Activated CD8-positive, alpha-beta memory T cell treated with anti-CD3 and anti-CD28 coated beads for 36 hours (primary cell): ENCODE results near the gene CNN2. TPM values are rescaled to one million over a fixed set of nuclear protein-coding genes. Genes with fewer than 3 reads are reported as not detected.

Source experiments
- CTCF ChIA-PET: fragments of 350-600 bp; sonication (Branson Sonifier 250); formaldehyde crosslinking; loops from one replicate; lab custom pipeline; 2021; ENCODE audit warnings: antibody characterized with exemption; lab: Charles Lee
- POLR2A ChIA-PET: fragments of 350-600 bp; sonication (Branson Sonifier 250); formaldehyde crosslinking; loops from one replicate; lab custom pipeline; 2021; ENCODE audit warnings: antibody characterized with exemption; lab: Charles Lee
- total RNA-seq, 2 experiments: library from RNA; stranded (reverse); gene quantifications; one replicate each; pipeline ENCODE4 v1.2.3, GENCODE V29; 2021

CNN2 gene
- 10 to 100 TPM; 64.2 to 71.2 TPM for total RNA-seq

DNA sequence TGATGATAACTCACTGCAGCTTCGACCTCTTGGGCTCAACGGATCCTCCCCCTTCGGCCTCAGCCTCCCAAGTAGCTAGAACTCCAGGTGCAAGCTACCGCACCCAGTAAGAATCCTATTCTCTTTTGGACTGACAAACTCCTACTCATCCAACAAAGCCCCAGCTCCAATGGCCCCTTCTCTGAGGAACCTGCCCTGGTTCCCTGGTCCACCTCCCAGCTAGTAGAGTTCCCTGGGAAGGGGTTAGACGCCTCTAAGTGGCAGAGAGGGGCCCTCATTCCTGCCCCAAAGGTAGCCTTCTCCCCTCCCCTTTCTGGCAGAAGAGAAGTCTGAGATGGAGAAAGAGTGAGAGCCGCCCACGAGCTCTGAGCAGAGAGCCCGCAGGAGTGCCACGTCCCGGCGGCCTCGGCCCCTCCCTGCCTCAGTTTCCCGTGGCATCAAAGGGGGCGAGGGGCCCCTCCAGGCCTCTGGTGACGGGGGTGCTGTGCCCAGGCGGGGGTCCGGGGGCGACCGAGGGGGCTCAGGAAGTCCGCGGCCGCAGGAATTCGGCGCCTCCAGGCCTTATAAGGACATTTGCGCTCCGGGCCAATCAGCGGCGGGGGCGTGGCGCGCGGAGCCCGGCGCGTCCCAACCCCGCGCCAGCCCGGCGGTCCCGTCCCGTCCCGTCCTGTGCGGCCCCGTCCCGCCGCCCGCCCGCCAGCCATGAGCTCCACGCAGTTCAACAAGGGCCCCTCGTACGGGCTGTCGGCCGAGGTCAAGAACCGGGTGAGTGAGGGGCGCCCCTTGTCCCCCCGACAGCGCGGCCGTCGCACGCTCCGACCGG is at the start of gene CNN2:
CNN2 (plus strand) TSS at position 649 of the 823 bp plus-strand sequence; CDS start at position 703, 54 bp downstream.
- ChIA-PET POLR2A (interaction anchor here (1.1 to 3.0 kb wide), 2 partner anchors 41 to 55 kb away, joined by 3 to 14 read pairs; partner anchors contain the start of gene ARHGAP45), CTCF (interaction anchor here (0.5 to 1.7 kb wide), 10 partner anchors 13 to 219 kb away, joined by 3 to 6 read pairs (median 4); partner anchors contain the start of gene GRIN3B)

DNA sequence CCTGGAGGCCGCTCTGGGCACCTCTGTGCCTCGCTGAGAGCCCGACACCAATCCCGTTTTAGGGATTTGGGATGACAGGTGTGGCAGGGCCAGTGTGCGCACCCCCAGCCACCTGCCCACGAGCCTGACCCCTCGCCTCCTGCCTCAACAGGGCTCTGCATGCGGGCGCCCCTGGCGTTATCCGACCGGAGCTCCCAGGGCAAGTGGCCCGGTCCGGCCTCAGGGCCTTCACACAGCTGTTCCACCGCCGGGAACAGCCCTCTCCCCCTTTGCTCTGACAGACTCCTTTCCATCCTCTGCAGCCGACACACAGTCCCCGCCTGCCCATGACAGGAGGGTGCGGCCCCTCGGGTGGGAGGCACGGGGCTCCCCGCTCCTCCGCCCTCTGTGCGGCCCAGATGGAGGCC is 49.3 kb upstream of the CNN2 start:
- ChIA-PET POLR2A (no interaction called here), CTCF (no interaction called here)

DNA sequence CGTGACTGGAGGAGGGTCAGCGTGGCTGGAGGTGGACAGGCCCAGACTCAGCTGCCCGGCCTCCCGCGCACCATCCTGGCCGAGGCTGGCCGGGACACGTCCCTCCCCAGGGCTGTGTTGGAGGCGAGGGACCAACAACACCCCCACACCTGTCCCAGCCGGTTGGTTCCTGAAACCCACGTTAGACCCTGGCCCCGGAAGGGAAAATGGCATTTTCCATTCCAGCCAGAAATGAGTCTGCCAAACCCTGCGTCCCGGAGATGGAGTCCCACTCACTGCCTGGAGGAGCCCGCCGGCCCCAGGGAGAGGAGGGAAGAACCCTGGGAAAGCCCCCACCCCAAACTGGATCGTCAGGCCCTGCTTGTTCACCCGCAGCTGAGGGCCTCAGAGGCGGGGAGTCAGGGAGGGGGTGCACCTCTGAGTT is 47.1 kb upstream of the CNN2 start:
- ChIA-PET POLR2A (no interaction called here), CTCF (interaction anchor here (1.0 to 7.3 kb wide), 2 partner anchors 58 to 115 kb away, joined by 3 to 101 read pairs; no protein-coding TSS in a partner anchor)

DNA sequence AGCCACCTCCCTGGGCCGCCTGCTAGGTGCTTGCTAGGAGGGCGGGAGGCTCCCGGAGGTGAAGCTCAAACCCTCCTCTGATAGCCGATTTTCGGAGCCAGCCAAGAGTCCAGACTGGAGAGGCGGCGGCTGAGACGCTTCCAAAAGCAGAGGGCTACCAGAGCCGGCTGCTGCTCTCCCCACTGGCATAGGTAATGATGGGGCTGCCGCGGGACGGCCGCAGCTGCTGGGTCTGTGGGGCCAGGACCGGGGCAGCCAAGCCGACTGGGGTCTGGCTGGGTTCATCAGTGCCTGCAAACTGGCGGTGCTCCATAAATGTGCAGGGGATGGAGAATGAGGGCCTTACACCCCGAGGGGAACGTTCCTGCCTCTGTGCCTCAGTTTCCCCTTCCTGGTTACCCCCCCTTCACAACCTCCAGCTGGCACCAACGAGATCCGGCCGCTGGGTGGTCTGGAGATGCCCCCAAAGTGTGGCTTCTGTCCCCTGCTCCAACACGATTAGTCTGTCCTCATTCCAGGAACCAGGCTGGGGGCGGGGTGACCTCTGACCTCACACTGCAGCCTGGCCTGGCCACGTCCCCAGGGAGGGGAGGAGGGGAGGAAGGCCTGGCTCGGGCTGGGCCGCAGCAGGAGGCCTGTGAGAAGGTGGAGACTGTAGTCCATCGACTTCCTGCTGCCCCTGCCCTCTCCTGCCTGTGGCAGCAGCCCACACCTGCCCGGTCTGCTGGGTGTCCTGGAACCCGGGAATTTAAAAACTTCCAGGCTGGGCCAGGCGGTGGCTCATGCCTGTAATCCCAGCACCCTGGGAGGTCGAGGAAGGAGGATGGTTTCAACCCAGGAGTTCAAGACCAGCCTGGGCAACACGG is 46.0 kb upstream of the CNN2 start:
- POLR2A ChIA-PET = no interaction called here
- CTCF ChIA-PET = interaction anchor here (0.7 to 7.3 kb wide), 2 partner anchors 59 to 210 kb away, joined by 3 to 101 read pairs; no protein-coding TSS in a partner anchor

DNA sequence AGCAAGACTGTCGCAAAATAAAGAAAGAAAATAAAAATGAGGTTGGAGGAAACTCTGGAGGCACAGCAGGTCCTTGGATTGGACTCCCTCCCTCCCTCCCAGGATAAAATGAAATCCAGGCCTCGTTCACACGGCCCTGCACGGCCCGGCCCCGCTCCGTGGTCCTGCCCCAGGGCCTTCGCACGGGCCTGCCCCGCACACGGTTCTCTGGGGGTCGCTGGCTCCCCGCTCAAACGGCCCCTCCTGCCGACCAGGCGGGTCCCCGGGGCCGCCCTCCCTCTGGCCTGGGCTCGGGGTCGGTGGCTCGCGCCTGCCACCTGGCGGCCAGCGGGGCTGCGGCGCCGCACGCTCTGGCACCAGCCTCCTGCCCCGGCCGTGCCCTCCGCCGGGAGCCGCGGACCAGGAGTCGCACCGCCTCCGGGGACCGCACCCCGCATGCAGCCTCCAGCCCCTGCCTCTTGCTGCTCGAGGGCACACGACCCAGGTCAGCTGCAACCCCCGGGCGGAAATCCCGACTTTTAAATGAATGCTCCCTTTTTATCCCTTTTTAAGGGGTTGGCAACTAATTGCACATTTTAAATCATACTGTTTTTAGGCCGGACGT is 43.7 kb upstream of the CNN2 start:
- CTCF ChIA-PET = interaction anchor here (0.6 to 7.3 kb wide), 13 partner anchors 12 to 1037 kb away, joined by 3 to 101 read pairs (median 4); partner anchors contain the start of gene ATP5F1D
- POLR2A ChIA-PET = interaction anchor here (0.6 to 1.5 kb wide), 2 partner anchors 60 to 89 kb away, joined by 3 to 4 read pairs; no protein-coding TSS in a partner anchor

DNA sequence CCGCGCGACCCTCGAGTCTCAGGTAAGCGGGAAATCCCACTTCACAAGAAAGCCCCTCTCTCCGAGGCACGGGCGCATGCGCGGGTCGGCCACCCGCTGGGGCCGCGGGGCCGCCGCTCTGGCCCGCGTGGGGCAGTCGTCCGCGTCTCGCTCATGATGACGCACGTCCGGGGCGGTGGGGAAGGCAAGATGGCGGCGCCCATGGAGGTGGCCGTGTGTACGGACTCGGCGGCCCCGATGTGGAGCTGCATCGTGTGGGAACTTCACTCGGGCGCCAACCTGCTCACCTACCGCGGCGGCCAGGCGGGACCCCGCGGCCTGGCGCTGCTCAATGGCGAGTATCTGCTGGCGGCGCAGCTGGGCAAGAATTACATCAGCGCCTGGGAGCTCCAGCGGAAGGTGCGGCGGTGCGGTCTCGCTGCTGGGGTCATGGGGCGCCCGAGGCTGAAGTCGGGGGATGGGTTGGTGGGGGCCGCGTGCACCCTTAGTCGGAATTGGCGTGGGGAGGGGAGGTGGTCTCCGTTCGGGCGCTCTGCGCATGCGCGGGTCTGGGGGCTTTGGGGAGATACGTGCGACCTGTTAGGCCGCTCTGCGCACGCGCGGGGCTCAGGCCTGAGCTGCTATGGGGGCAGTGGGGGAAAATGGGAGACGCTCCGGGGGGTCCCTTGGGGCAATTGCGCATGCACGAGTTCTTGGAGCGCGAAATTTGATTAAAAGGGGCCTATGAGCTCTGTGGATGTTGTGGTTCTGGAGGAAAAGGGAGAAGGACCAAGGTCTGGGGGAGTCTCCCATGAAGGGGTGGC is 42.0 kb upstream of the CNN2 start, which contains the start of gene WDR18:
WDR18 (plus strand) TSS at position 181 of the 803 bp plus-strand sequence; CDS start at position 190, 9 bp downstream.
- POLR2A ChIA-PET = interaction anchor here (0.6 to 1.8 kb wide), 16 partner anchors 8 to 305 kb away, joined by 3 to 13 read pairs (median 4); no protein-coding TSS in a partner anchor

DNA sequence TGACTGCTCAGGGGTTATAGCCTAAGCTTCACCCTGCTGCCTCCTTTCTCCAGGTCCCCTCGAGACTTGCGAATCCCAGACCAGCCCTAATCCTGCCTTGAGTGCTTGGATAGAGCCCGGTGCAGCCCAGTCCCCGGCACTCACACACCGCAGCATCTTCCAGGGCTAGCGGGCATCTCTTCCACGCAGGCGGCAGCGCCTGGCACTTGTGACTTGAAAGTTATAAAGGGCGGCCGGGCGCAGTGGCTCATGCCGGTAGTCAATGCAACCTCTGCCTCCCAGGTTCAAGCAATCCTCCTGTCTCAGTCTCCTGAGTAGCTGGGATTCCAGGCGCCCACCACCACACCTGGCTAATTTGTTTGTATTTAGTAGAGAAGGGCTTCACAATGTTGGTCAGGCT is 40.3 kb upstream of the CNN2 start:
- ChIA-PET CTCF (interaction anchor here (7.3 kb wide), 1 partner anchor 65 kb away, joined by 101 read pairs; no protein-coding TSS in a partner anchor), POLR2A (interaction anchor here (0.6 kb wide), 1 partner anchor 267 kb away, joined by 3 read pairs; no protein-coding TSS in a partner anchor)

More for the DNA sequence above, 42.0 kb upstream of the CNN2 start, which contains the start of gene WDR18:
- CTCF ChIA-PET = interaction anchor here (0.5 to 7.3 kb wide), 25 partner anchors 8 to 260 kb away, joined by 3 to 101 read pairs (median 4); partner anchors contain the start of genes ATP5F1D, MED16 and RNU6-9

DNA sequence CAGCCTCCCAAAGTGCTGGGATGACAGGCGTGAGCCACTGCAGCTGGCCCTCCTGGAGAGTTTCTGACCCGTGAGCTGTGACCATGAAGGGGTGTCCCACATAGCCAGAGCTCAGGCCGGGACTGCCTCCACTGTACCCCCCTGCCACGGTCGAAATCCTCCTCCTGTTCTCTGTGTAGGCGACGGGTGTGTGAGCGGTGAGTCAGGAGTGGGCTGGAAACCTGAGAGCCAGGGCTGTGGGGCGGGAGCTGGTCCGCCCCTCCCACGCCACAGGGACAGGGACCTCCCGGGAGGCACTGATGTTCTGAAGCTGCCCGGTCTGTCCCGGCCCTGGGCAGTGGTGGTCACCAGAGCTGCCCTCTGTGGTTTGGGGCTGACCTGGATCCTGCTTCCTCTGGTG is 38.3 kb upstream of the CNN2 start:
- ChIA-PET POLR2A (no interaction called here), CTCF (interaction anchor here (1.3 kb wide), 2 partner anchors 67 to 68 kb away, joined by 3 read pairs; no protein-coding TSS in a partner anchor)

DNA sequence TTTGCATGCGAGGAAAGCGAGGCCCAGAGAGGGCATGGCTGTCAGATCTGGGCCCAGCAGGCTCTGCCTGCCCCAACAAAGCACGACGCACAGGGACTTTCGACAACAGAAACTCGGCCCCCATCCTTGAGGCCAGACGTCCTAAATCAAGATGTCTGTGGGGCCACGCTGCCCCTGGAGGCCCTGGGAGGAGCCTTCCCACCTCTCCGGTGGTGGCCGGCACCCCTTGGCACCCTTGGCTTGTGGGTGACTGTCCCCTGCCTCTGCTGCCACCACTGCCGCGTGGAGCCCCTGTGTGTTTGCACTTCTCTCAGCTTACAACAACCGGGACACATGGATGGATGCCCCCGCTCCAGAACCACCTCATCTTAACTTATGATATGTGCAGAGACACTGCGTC is 37.9 kb upstream of the CNN2 start:
- CTCF ChIA-PET = interaction anchor here (1.0 to 1.3 kb wide), 2 partner anchors 67 to 92 kb away, joined by 3 read pairs; no protein-coding TSS in a partner anchor

DNA sequence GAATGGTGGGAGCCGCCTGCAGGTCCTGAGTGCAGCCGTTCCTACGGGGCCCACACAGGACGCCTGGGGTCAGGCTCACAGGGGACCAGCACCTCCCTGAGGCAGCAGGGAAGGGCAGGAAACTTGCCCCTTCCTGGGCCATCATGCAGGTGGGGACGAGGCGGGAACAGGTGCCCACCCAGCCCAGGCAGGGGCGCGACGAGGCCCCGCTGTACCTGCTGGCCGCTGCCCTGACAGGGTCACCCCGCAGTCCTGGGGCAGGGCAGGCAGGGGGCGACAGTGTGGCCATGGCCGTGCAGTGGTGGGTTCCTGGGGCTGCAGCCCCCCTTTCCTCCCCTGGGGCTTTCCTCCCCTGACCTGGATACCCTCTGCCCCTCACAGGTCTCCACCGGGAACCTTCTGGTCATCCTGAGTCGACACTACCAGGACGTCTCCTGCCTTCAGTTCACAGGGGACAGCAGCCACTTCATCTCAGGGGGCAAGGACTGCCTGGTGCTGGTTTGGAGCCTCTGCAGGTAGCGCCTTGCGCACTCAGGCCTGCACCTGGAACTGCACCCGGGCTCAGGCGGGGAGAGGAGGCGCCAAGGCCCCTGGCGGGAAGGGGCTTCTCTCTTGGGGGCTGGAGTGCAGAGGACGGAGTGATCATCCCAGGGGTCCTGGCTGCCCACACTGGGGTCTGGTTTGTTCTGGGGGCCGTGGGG is 36.9 kb upstream of the CNN2 start:
- ChIA-PET CTCF (interaction anchor here (0.6 to 1.0 kb wide), 2 partner anchors 93 to 103 kb away, joined by 3 read pairs; no protein-coding TSS in a partner anchor), POLR2A (no interaction called here)

More for the DNA sequence above, 37.9 kb upstream of the CNN2 start:
- POLR2A ChIA-PET = no interaction called here

DNA sequence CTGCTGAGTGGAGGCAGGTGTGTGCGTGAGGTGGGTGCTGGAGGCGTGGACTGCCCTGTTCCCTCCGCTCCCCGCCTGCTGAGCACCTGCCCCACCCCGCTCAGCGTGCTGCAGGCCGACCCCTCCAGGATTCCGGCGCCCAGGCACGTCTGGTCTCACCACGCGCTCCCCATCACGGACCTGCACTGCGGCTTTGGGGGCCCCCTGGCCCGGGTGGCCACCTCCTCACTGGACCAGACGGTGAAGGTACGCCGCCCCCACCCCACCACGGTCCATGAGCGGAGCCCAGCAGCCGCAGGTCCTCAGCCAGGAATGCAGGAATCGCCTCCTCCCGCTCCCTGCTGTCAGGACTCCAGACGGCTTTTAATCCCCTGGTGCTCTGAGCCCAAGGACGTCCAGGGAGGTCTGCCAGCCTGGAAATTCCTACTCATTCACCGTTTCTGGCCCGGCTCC is 36.3 kb upstream of the CNN2 start:
- ChIA-PET POLR2A (no interaction called here), CTCF (no interaction called here)

DNA sequence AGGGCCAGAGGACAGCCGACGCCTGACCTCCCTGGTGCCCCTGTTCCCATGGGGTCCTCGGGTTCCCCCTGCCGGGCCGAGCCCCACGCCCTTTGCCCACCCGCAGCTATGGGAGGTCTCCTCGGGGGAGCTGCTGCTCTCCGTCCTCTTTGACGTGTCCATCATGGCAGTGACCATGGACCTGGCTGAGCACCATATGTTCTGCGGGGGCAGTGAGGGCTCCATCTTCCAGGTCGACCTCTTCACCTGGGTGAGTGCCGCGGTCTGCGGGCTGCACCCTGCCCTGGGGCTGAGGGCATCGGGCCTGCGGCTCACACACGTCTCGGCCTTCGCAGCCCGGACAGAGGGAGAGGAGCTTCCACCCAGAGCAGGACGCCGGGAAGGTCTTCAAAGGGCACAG is 35.7 kb upstream of the CNN2 start:
- ChIA-PET CTCF (no interaction called here), POLR2A (no interaction called here)

DNA sequence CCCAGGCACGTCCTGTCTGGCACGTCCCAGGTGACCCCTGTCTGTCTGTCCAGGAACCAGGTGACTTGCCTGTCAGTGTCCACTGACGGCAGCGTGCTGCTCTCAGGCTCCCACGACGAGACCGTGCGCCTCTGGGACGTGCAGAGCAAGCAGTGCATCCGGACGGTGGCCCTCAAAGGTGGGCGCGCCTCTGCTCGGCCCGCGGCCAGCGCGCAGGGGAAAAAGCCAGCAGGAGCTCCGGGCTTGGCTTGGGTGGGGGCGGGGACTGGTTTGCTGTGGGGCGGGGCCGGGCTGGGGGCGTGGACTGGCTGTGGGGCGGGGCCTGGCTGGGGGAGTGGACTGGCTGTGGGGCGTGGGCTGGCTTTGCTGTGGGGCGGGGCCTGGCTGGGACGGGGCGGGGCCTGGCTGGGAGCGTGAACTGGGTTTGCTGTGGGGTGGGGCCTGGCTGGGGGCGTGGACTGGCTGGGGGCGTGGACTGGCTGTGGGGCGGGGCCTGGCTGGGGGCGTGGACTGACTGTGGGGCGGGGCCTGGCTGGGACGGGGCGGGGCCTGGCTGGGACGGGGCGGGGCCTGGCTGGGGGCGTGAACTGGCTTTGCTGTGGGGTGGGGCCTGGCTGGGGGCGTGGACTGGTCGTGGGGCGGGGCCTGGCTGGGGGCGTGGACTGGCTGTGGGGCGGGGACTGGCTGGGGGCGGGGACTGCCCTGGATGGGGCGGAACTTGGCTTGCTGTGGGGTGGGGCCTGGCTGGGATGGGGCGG is 35.1 kb upstream of the CNN2 start:
- CTCF ChIA-PET = no interaction called here

DNA sequence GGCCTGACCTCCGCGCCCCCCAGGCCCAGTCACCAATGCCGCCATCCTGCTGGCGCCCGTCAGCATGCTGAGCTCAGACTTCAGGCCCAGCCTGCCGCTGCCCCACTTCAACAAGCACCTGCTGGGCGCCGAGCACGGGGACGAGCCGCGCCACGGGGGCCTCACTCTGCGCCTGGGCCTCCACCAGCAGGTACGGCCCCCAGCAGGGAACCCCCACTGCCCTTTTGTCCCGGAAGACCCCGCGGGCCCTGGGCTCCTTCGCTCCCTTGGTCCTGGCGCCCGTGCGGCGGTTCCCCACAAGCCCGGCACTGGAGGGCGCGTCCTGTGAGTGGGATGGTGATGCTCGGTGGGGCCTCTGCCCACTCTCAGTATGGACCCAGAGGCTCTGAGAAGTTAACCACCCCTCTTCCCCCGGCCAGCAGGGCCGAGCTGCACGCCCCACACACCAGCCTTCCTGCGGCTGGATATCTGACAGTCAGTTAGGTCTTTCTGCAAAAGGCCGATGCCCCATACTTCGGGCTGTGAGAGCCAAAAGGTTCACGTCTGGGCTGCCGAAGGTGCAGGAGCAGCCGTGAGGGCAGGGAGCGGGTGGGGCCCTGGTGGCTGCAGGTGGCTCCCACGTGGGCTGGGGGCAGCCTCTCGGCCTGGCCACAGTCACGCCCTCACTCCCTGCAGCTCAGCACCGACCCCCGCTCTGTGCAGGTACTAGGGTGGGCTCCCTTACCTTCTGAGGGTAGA is 34.3 kb upstream of the CNN2 start:
- ChIA-PET CTCF (interaction anchor here (0.9 to 1.0 kb wide), 2 partner anchors 8 to 12 kb away, joined by 3 to 5 read pairs; partner anchors contain the start of gene WDR18), POLR2A (no interaction called here)

More for the DNA sequence above, 35.1 kb upstream of the CNN2 start:
- POLR2A ChIA-PET = no interaction called here

DNA sequence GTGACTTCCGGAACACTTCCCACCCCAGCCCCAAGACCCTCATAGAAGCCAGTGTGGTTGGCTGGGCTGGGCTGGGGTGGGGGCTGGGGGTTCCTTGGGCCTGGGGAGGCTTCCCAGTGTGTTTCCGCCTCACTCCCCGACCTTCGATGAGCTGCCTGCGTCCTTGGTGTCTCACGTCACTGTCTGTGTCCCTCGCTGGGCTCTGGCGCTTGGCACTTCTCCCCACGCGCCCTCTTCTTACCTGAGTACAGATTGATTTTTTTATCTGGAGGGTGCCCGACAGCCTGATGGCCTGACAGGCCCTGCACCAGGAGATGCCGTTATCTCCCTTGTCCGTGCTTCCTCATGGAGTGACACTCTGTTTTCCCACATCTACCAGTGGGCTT is 33.7 kb upstream of the CNN2 start:
- POLR2A ChIA-PET = interaction anchor here (0.6 kb wide), 1 partner anchor 9 kb away, joined by 3 read pairs; the partner anchor contains the start of gene WDR18
- CTCF ChIA-PET = interaction anchor here (0.6 to 1.0 kb wide), 3 partner anchors 8 to 27 kb away, joined by 3 to 5 read pairs (median 3); partner anchors contain the start of gene WDR18
